ENCODE data around the gene ELOA. TPM values are rescaled to one million over a fixed set of nuclear protein-coding genes. Genes with fewer than 3 reads are reported as not detected.

Gene ELOA
- total RNA-seq, 1 donor from 2014 or later, result 30.4 TPM

DNA sequence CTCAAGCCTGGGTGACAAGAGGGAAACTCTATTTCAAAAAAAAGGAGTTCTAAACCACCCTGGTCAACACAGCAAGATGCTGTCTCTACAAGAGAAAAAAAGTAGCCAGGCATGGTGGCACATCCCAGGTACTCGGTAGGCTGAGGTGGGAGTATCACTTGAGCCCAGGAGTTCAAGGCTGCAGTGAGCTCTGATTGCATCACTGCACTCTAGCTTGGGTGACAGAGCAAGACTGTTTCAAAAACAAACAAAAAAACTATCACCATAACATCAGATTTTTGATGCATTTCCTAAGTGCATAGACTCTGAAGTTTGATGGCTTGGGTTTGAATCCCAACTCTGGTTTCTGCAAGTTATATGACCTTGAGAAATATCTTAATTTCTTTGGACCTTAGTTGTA, 9.6 kb downstream of the ELOA start:
- TF ChIP-seq, protein P1, sequence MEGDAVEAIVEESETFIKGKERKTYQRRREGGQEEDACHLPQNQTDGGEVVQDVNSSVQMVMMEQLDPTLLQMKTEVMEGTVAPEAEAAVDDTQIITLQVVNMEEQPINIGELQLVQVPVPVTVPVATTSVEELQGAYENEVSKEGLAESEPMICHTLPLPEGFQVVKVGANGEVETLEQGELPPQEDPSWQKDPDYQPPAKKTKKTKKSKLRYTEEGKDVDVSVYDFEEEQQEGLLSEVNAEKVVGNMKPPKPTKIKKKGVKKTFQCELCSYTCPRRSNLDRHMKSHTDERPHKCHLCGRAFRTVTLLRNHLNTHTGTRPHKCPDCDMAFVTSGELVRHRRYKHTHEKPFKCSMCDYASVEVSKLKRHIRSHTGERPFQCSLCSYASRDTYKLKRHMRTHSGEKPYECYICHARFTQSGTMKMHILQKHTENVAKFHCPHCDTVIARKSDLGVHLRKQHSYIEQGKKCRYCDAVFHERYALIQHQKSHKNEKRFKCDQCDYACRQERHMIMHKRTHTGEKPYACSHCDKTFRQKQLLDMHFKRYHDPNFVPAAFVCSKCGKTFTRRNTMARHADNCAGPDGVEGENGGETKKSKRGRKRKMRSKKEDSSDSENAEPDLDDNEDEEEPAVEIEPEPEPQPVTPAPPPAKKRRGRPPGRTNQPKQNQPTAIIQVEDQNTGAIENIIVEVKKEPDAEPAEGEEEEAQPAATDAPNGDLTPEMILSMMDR (IDR thresholded peaks at IDR 0.05; ENCODE audit: unreplicated experiment), result no peak
- peaks cover 45% of the 10 kb centered on the region for H3K36me3 Mint-ChIP-seq
- no peak overlapping the region for H3K4me3 Mint-ChIP-seq
- no peaks in the 10 kb centered on the region for H3K27me3 Mint-ChIP-seq (ENCODE audit: low read depth)
- no peak for DNase-seq (ENCODE audit: low spot score in 2 of 2, unreplicated experiment in 2 of 2)
- H3K4me1 Mint-ChIP-seq, result no peaks in the 10 kb centered on the region
- no peak overlapping the region for H3K27ac Mint-ChIP-seq
- no peaks in the 10 kb centered on the region for H3K9me3 Mint-ChIP-seq

DNA sequence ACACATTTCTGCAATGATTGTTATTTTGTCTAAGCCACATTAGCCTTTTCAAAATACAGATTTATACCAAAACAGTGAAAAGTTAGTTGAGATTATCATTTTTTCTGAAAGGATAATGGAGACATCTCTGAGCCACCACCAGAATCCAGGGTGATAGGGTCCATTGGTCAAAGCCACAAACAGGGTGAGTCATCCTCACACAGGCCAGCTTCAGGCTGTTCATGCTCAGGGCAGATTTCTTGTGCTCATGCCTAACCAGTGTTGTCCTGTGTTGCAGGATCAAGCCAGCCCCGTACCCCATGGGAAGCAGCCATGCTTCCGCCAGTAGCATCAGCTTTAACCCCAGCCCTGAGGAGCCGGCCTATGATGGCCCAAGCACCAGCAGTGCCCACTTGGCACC, 13.4 kb downstream of the ELOA start:
- DNase-seq (ENCODE audit: low spot score in 2 of 2, unreplicated experiment in 2 of 2), result no peak
- Mint-ChIP-seq H3K36me3 (peaks cover 41% of the 10 kb centered on the region), H3K9me3 (no peaks in the 10 kb centered on the region), H3K27me3 (ENCODE audit: low read depth) (no peaks in the 10 kb centered on the region), H3K4me1 (no peaks in the 10 kb centered on the region), H3K4me3 (no peak overlapping the region), H3K27ac (no peak overlapping the region)
- TF ChIP-seq, protein P1 (IDR thresholded peaks at IDR 0.05; ENCODE audit: unreplicated experiment), result no peak

DNA sequence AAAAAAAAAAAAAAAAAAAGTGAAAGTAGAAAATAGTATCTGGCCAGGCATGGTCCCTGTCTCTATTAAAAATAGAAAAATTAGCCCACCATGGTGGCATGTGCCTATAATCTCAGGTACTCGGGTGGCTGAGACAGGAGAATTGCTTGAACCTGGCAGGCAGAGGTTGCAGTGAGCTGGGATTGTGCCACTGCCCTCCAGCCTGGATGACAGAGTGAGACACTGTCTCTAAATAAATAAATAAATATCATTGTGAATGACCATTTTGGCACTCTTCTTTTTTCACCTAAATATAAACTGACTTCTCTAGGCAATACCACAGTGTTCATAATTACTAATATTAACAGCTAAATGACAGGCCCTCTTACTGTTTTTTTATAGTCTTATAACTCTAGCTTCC, 14.5 kb downstream of the ELOA start:
- Mint-ChIP-seq H3K27ac (no peak overlapping the region), H3K4me3 (no peak overlapping the region), H3K4me1 (no peaks in the 10 kb centered on the region), H3K36me3 (peaks cover 43% of the 10 kb centered on the region), H3K27me3 (ENCODE audit: low read depth) (no peaks in the 10 kb centered on the region), H3K9me3 (no peaks in the 10 kb centered on the region)
- TF ChIP-seq, protein P1 (IDR thresholded peaks at IDR 0.05; ENCODE audit: unreplicated experiment), result no peak
- no peak for DNase-seq (ENCODE audit: low spot score in 2 of 2, unreplicated experiment in 2 of 2)

DNA sequence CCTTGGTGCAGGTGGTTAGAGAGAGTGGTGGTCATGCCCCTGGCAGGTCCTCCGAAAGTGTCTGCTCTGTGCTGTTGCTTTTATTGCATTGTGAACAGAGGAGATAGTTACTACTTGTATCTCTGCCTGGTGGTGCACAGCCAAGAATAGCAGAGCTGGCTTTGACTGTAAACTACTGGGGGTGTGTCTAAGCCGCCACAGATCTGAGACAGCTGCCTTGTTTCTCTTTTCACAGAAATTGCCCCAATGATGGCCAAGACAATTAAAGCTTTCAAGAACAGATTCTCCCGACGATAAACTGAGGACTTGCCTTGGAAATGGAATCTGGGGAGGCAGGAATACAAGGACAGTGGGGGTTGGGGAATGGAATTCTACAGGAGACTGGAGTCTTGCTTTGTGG, 16.0 kb downstream of the ELOA start:
- DNase-seq (ENCODE audit: low spot score in 2 of 2, unreplicated experiment in 2 of 2), result no peak
- Mint-ChIP-seq H3K36me3 (peaks cover 39% of the 10 kb centered on the region), H3K4me3 (no peak overlapping the region), H3K27ac (no peak overlapping the region), H3K4me1 (no peaks in the 10 kb centered on the region), H3K9me3 (no peaks in the 10 kb centered on the region), H3K27me3 (ENCODE audit: low read depth) (no peaks in the 10 kb centered on the region)
- TF ChIP-seq, protein P1 (IDR thresholded peaks at IDR 0.05; ENCODE audit: unreplicated experiment), result no peak

DNA sequence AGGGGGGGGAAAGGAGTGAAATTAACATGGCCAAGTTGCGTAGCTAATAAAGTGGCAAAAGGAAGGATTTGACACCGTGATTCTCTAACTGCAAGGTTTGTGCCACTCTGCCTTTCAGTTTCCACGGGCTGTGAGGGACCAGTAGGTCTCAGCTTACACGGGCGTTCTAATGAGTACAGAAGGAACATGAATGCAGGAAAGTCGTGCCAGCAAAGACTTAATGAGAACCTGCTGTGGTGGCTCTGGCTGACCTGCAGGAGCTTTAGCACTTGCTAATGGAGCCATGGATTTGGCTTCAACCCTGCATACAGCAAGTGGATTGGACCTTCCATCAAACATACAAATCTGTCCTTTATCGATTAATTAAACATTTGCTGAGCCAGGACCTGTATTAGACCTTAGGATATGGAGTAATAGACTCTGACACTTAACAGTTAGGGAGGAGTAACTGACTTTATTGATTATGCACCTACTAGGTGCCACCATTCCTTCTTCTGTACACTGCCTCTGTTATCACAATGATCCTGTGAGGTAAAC, 19.8 kb downstream of the ELOA start:
- H3K9me3 Mint-ChIP-seq, result no peaks in the 10 kb centered on the region
- TF ChIP-seq, protein P1 (IDR thresholded peaks at IDR 0.05; ENCODE audit: unreplicated experiment), result no peak
- H3K27ac Mint-ChIP-seq, result no peak overlapping the region
- H3K4me3 Mint-ChIP-seq, result no peak overlapping the region
- DNase-seq (ENCODE audit: low spot score in 2 of 2, unreplicated experiment in 2 of 2), result no peak
- no peaks in the 10 kb centered on the region for H3K27me3 Mint-ChIP-seq (ENCODE audit: low read depth)
- peaks cover 27% of the 10 kb centered on the region for H3K36me3 Mint-ChIP-seq
- no peaks in the 10 kb centered on the region for H3K4me1 Mint-ChIP-seq

DNA sequence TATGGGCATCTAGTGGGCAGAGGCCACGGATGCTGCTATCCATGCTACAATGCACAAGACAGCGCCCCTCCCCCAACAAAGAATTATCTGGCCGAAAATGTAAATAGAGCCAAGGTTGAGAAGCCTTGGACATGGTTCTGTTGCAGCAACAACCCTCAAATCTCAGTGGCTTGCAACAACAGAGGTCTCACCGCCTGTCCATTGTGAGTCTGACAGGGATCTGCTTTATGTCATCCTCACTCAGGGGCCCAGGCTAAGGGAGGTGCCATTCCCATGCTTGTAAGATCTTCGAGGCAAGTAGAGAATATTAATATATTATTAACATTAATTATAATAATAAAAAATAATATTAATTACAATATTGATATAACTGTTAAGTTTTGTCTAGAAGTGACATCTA, 25.5 kb downstream of the ELOA start:
- no peak overlapping the region for H3K27ac Mint-ChIP-seq
- no peak for DNase-seq (ENCODE audit: low spot score in 2 of 2, unreplicated experiment in 2 of 2)
- H3K4me3 Mint-ChIP-seq, result no peak overlapping the region
- TF ChIP-seq, protein P1 (IDR thresholded peaks at IDR 0.05; ENCODE audit: unreplicated experiment), result no peak
- no peaks in the 10 kb centered on the region for H3K27me3 Mint-ChIP-seq (ENCODE audit: low read depth)
- no peaks in the 10 kb centered on the region for H3K9me3 Mint-ChIP-seq
- H3K36me3 Mint-ChIP-seq, result peaks cover 15% of the 10 kb centered on the region
- no peaks in the 10 kb centered on the region for H3K4me1 Mint-ChIP-seq

Data from mesothelial cell of epicardium (in vitro differentiated cells).